IMR-90 (cell line): Measurements from ENCODE around the gene NDUFV2. TPM values are rescaled to one million over a fixed set of nuclear protein-coding genes. Genes with fewer than 3 reads are reported as not detected.

Experiments
- ATAC-seq: fragments of 200-7000 bp; cut with Tn5 transposase; 2 replicates; pipeline ENCODE4 v1.9.1; 2020; ENCODE audit warnings: low read depth, mild to moderate bottlenecking, moderate library complexity
- BruUV-seq: library from RNA; stranded (reverse); fragments of 400-500 nt; replicated peaks from 2 replicates; lab custom pipeline; 2021; lab: Mats Ljungman, UMichigan
- CTCF ChIA-PET: fragments of 300-600 bp; formaldehyde crosslinking; extraction: SDS; loops from one replicate; lab custom pipeline; 2021; ENCODE audit warnings: antibody characterized with exemption; lab: Yijun Ruan, JAX
- POLR2A ChIA-PET: fragments of 300-600 bp; sonication (Branson Sonifier 250); formaldehyde crosslinking; loops from one replicate; lab custom pipeline; 2022; ENCODE audit warnings: antibody characterized with exemption; ENCODE audit not compliant: unreplicated experiment; lab: Charles Lee
- DNase-seq: peaks from one replicate; pipeline ENCODE4 v3.0.0; 2013
- H2AFZ ChIP-seq: replicated peaks from 2 replicates; pipeline ENCODE3; 2013; ENCODE audit warnings: low read length, mild to moderate bottlenecking; ENCODE audit not compliant: poor library complexity
- H2AK5ac ChIP-seq: 2 replicates; pipeline ENCODE4 v1.6.1; 2013; ENCODE audit warnings: low read depth, low read length, inconsistent platforms
- H2AK9ac ChIP-seq: replicated peaks from 2 replicates; pipeline ENCODE3; 2013; ENCODE audit warnings: mild to moderate bottlenecking, low read depth, low read length, moderate library complexity; ENCODE audit not compliant: poor library complexity
- H2BK120ac ChIP-seq: 2 replicates; pipeline ENCODE4 v1.6.1; 2013; ENCODE audit warnings: low read depth, low read length, inconsistent platforms
- H2BK15ac ChIP-seq: 3 replicates; pipeline ENCODE4 v1.6.1; 2013; ENCODE audit warnings: low read depth, low read length, inconsistent platforms
- H2BK20ac ChIP-seq: 2 replicates; pipeline ENCODE4 v1.6.1; 2013; ENCODE audit warnings: low read depth, mild to moderate bottlenecking, inconsistent platforms, low read length, moderate library complexity
- H2BK5ac ChIP-seq: 2 replicates; pipeline ENCODE4 v1.6.1; 2013; ENCODE audit warnings: mild to moderate bottlenecking, low read depth, low read length, inconsistent platforms; ENCODE audit not compliant: poor library complexity, severe bottlenecking
- H3K14ac ChIP-seq: replicated peaks from 2 replicates; pipeline ENCODE4 v1.6.1; 2013; ENCODE audit warnings: low read depth, low read length, inconsistent platforms
- H3K18ac ChIP-seq: 2 replicates; pipeline ENCODE4 v1.6.1; 2013; ENCODE audit warnings: low read depth, low read length, control low read depth
- H3K23ac ChIP-seq: 2 replicates; pipeline ENCODE4 v1.6.1; 2013; ENCODE audit warnings: low read depth, low read length, inconsistent platforms
- H3K27ac ChIP-seq: 2 replicates; pipeline ENCODE4 v1.5.1; 2013; ENCODE audit warnings: mild to moderate bottlenecking, control low read depth, low read length; ENCODE audit not compliant: insufficient read depth
- H3K27me3 ChIP-seq: 2 replicates; pipeline ENCODE4 v1.6.1; 2013; ENCODE audit warnings: low read length; ENCODE audit not compliant: control insufficient read depth, insufficient read depth
- H3K36me3 ChIP-seq: 2 replicates; pipeline ENCODE4 v1.6.1; 2013; ENCODE audit warnings: low read length, mixed read lengths; ENCODE audit not compliant: control insufficient read depth, insufficient read depth
- H3K4ac ChIP-seq: 2 replicates; pipeline ENCODE4 v1.6.1; 2013; ENCODE audit warnings: low read depth, low read length, inconsistent platforms
- H3K4me1 ChIP-seq: 2 replicates; pipeline ENCODE4 v1.6.1; 2013; ENCODE audit warnings: low read length, mixed read lengths; ENCODE audit not compliant: control insufficient read depth, insufficient read depth
- H3K4me2 ChIP-seq: 2 replicates; pipeline ENCODE4 v1.6.1; 2013; ENCODE audit warnings: low read depth, mild to moderate bottlenecking, control low read depth, low read length, moderate library complexity
- H3K4me3 ChIP-seq: 2 replicates; pipeline ENCODE4 v1.5.1; 2013; ENCODE audit warnings: low read depth, mild to moderate bottlenecking, control low read depth, low read length, moderate library complexity; ENCODE audit not compliant: insufficient read depth
- H3K56ac ChIP-seq: 2 replicates; pipeline ENCODE4 v1.6.1; 2013; ENCODE audit warnings: low read length, inconsistent platforms; ENCODE audit not compliant: insufficient read depth; ENCODE audit errors: extremely low read depth
- H3K79me1 ChIP-seq, 2 experiments: 2 replicates each; pipeline ENCODE4 v1.6.1; 2013; ENCODE audit warnings: low read length in 2 of 2, inconsistent platforms in 1 of 2, low read depth in 1 of 2
- H3K9ac ChIP-seq: 2 replicates; pipeline ENCODE4 v1.6.1; 2013; ENCODE audit warnings: low read depth, low read length, control low read depth
- H3K9me1 ChIP-seq: 2 replicates; pipeline ENCODE4 v1.6.1; 2013; ENCODE audit warnings: low read length, inconsistent platforms; ENCODE audit not compliant: insufficient read depth
- H3K9me3 ChIP-seq: 2 replicates; pipeline ENCODE4 v1.6.1; 2013; ENCODE audit warnings: low read length; ENCODE audit not compliant: control insufficient read depth, insufficient read depth
- H4K20me1 ChIP-seq: 2 replicates; pipeline ENCODE4 v1.6.1; 2013; ENCODE audit warnings: low read length, inconsistent platforms; ENCODE audit not compliant: insufficient read depth
- H4K5ac ChIP-seq: 2 replicates; pipeline ENCODE4 v1.6.1; 2013; ENCODE audit warnings: mild to moderate bottlenecking, low read depth, low read length, control low read depth
- H4K8ac ChIP-seq, 2 experiments: 2 replicates each; pipeline ENCODE4 v1.6.1; 2013; ENCODE audit warnings: low read depth in 2 of 2, low read length in 2 of 2, control low read depth in 1 of 2, inconsistent platforms in 1 of 2
- H4K91ac ChIP-seq: 2 replicates; pipeline ENCODE4 v1.6.1; 2013; ENCODE audit warnings: low read depth, low read length, inconsistent platforms; ENCODE audit not compliant: insufficient read depth
- MXI1 ChIP-seq: IDR thresholded peaks from 2 replicates; pipeline ENCODE4 v1.6.1; 2012; ENCODE audit warnings: low read depth, mild to moderate bottlenecking, low read length, moderate library complexity, borderline replicate concordance
- WGBS, 2 experiments: methylation state at CpG; one replicate each; pipeline versions ENCODE4 v1.1.5 to v1.1.7; 2013; ENCODE audit warnings: missing lambda C conversion rate in 2 of 2; ENCODE audit not compliant: insufficient read length in 1 of 2; ENCODE audit errors: extremely low coverage in 2 of 2; 5-methylcytosine and 5-hydroxymethylcytosine counted together
- dilution Hi-C: fragments of 300-500 bp; cut with HindIII; formaldehyde crosslinking; loops from one replicate; pipeline ENCODE4 v1.14.3; 2018; ENCODE audit warnings: low sequenced_read_pairs; ENCODE audit not compliant: unreplicated experiment
- in situ Hi-C: fragments of 300-500 bp; cut with MboI; formaldehyde crosslinking; loops from 3 replicates; pipeline ENCODE4 v1.14.3; 2019; ENCODE audit warnings: low sequenced_read_pairs, inconsistent platforms, mixed read lengths
- intact Hi-C: fragments of 100-400 bp; cut with micrococcal nuclease; formaldehyde crosslinking; loops from 2 replicates; pipeline ENCODE4 v1.10.0; 2022
- polyA plus RNA-seq, 3 experiments: library from polyadenylated mRNA; depleted of rRNA; stranded (reverse); fragments of >200 nt; gene quantifications; 2 replicates each; pipeline ENCODE4 v1.2.3, GENCODE V29; 2012; ENCODE audit warnings: low replicate concordance in 1 of 3
- total RNA-seq: library from RNA; depleted of rRNA; stranded (reverse); fragments of >200 nt; gene quantifications from 2 replicates; pipeline ENCODE4 v1.2.3, GENCODE V29; 2012

Gene NDUFV2
- total and polyA plus RNA-seq, 2 of the 4 experiments (the other 2 are of a cell fraction) = 106 to 126 TPM

- in situ Hi-C loops = no loop called here
- POLR2A ChIA-PET = interaction anchor here (0.6 kb wide), 1 partner anchor 73 kb away, joined by 3 read pairs; no protein-coding TSS in a partner anchor
These were observed 36.1 kb upstream of the NDUFV2 start for GRCh38 chr18:9066358-9066757.

More at GRCh38 chr18:9066358-9066757, 36.1 kb upstream of the NDUFV2 start:
- H2BK5ac ChIP-seq = no peak overlapping the region
- no peak overlapping the region for H2AK5ac ChIP-seq
- no peaks in the 10 kb centered on the region for H3K9me3 ChIP-seq
- intact Hi-C loops (no loop called here), dilution Hi-C loops (no loop called here)
- WGBS, 2 experiments = 81% methylated on average over 3 of the region's 4 CpGs; no CpG with 5 or more reads in 1 of the 2 experiments
- no peak overlapping the region for H3K56ac ChIP-seq
- no peak overlapping the region for H3K14ac ChIP-seq
- no peak overlapping the region for H3K4me2 ChIP-seq
- H3K4ac ChIP-seq = no peak overlapping the region
- no peak overlapping the region for H3K9ac ChIP-seq
- H3K23ac ChIP-seq = no peak overlapping the region
- 0 out of 2 replicates have a peak, but pooled peaks cover 5% of the 10 kb centered on the region for H3K9me1 ChIP-seq
- H3K18ac ChIP-seq = no peak overlapping the region
- ATAC-seq (no peak), DNase-seq (no peak)
- no peaks in the 10 kb centered on the region for H3K36me3 ChIP-seq
- no peak overlapping the region for H2BK120ac ChIP-seq
- H4K91ac ChIP-seq = no peak overlapping the region
- H3K4me3 ChIP-seq = no peak overlapping the region
- H4K5ac ChIP-seq = no peak overlapping the region
- peaks cover 2% of the 10 kb centered on the region; the same call in 1 of the 2 replicates for H3K4me1 ChIP-seq
- no peaks in the 10 kb centered on the region for H3K79me1 ChIP-seq
- no peak overlapping the region for H3K27ac ChIP-seq
- no TSS peak for BruUV-seq
- no peaks in the 10 kb centered on the region for H3K27me3 ChIP-seq
- no peak overlapping the region for H4K8ac ChIP-seq
- CTCF ChIA-PET = no interaction called here
- H2BK20ac ChIP-seq = no peak overlapping the region
- no peak overlapping the region for H2AFZ ChIP-seq
- H4K20me1 ChIP-seq = no peaks in the 10 kb centered on the region
- no peak overlapping the region for H2BK15ac ChIP-seq
- no peak overlapping the region for H2AK9ac ChIP-seq
- TF ChIP-seq MXI1 = no peak
